Measurements from ENCODE around the gene PCBP2.

DNA sequence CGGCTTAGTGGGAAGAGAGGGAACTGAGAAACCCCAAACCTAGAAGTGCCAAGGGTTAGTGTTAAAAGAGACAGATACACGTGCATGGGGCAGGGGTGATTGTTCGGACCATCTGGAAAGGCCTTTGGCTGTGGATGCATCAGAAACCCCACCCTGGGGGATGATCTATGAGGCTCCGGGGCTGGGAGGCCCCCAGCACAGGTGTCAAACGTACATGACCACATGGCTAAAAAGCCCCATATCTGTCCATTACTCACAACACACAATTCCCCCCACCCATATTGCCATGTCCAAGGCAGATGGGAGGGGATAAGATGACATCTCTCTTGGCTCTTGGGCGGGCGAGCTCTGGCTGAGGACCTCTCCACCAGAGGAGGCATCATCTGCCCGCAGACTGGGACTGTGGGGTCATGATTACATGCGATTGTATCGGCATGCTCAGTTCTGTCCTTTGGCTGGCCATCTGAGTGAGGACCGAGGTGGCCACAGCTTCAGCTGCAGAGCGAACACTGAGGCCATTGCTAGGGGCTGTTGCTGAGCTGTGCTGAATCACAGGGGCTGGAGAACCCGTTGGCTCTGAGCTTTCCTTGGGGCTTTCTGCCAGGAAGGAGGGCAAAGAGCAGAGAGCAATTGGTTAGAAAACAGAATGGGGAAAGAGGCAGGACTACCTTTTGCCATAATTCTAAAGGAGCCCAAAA, 65.0 kb downstream of the PCBP2 start:
- no peak for TF ChIP-seq CTCF (IDR thresholded peaks at IDR 0.05)
- TF ChIP-seq POLR2A (IDR thresholded peaks at IDR 0.05; ENCODE audit: low read length) = no peak
- no peak for TF ChIP-seq RAD21 (conservative IDR thresholded peaks at IDR 0.05 in 1 of 2, IDR thresholded peaks at IDR 0.05 in 1 of 2)
- TF ChIP-seq JUNB (IDR thresholded peaks at IDR 0.05) = no peak
- TF ChIP-seq PBX3 (IDR thresholded peaks at IDR 0.05) = no peak
- TF ChIP-seq RCOR1 (IDR thresholded peaks at IDR 0.05; ENCODE audit: low read depth, low read length) = no peak
- TF ChIP-seq MAFK (IDR thresholded peaks at IDR 0.05; ENCODE audit: partially characterized antibody) = no peak
- no peak for TF ChIP-seq PHF8 (IDR thresholded peaks at IDR 0.05; ENCODE audit: borderline replicate concordance, low read depth)
- no peak for TF ChIP-seq SMC3 (IDR thresholded peaks at IDR 0.05)
- TF ChIP-seq USF2 (IDR thresholded peaks at IDR 0.05) = no peak
- no peak for TF ChIP-seq HOXB5 (CRISPR knock-in tag; IDR thresholded peaks at IDR 0.05)
- TF ChIP-seq HDAC2 (IDR thresholded peaks at IDR 0.05) = no peak
- TF ChIP-seq CBX2 (IDR thresholded peaks at IDR 0.05; ENCODE audit: borderline replicate concordance, low read depth) = no peak

Data from A549 (cell line).